Endodermal cell (in vitro differentiated cells): ENCODE data around the gene MYCL. TPM values are rescaled to one million over a fixed set of nuclear protein-coding genes. Genes with fewer than 3 reads are reported as not detected.
"Not testable (repeated sequence)": the region's sequence is repeated elsewhere in the genome, so short reads cannot be mapped to it uniquely, and the experiment has no call there.

Source experiments
- DNase-seq: peaks from one replicate; pipeline ENCODE4 v3.0.0-alpha.2; 2017
- H3K27ac ChIP-seq: 2 replicates; pipeline ENCODE4 v1.5.1; 2013; ENCODE audit warnings: mild to moderate bottlenecking, low read depth, low read length, moderate library complexity
- H3K27me3 ChIP-seq: 2 replicates; pipeline ENCODE4 v1.6.1; 2013; ENCODE audit warnings: mild to moderate bottlenecking, low read length, moderate library complexity; ENCODE audit not compliant: insufficient read depth, control insufficient read depth, poor library complexity, severe bottlenecking
- H3K36me3 ChIP-seq: 2 replicates; pipeline ENCODE4 v1.7.0; 2013; ENCODE audit warnings: mild to moderate bottlenecking, low read length, moderate library complexity; ENCODE audit not compliant: control insufficient read depth, insufficient read depth
- H3K4me1 ChIP-seq: one replicate; pipeline ENCODE4 v1.7.0; 2013; ENCODE audit warnings: low read length; ENCODE audit not compliant: control insufficient read depth, insufficient read depth
- H3K4me3 ChIP-seq: 2 replicates; pipeline ENCODE4 v1.5.1; 2013; ENCODE audit warnings: mild to moderate bottlenecking, low read length, moderate library complexity
- H3K9ac ChIP-seq: 2 replicates; pipeline ENCODE4 v1.6.1; 2013; ENCODE audit warnings: mild to moderate bottlenecking, low read length, moderate library complexity; ENCODE audit not compliant: poor library complexity, severe bottlenecking; ENCODE audit errors: extremely low read depth
- H3K9me3 ChIP-seq: 2 replicates; pipeline ENCODE4 v1.6.1; 2013; ENCODE audit warnings: mild to moderate bottlenecking, low read length, moderate library complexity; ENCODE audit not compliant: control insufficient read depth
- H3K27ac Mint-ChIP-seq: 2 replicates; pipeline ENCODE4 v1.8.0; 2020; ENCODE audit warnings: mixed read lengths
- H3K27me3 Mint-ChIP-seq: 2 replicates; pipeline ENCODE4 v1.8.0; 2021; ENCODE audit warnings: mild to moderate bottlenecking, mixed read lengths; ENCODE audit not compliant: insufficient read depth
- H3K36me3 Mint-ChIP-seq: 2 replicates; pipeline ENCODE4 v1.8.0; 2020; ENCODE audit warnings: low read depth, mixed read lengths
- H3K4me1 Mint-ChIP-seq: 2 replicates; pipeline ENCODE4 v1.8.0; 2020; ENCODE audit warnings: mixed read lengths
- H3K4me3 Mint-ChIP-seq: 2 replicates; pipeline ENCODE4 v1.8.0; 2020; ENCODE audit warnings: mild to moderate bottlenecking, moderate library complexity, mixed read lengths
- H3K9me3 Mint-ChIP-seq: 2 replicates; pipeline ENCODE4 v1.8.0; 2020; ENCODE audit warnings: mild to moderate bottlenecking, mixed read lengths
- WGBS, 2 experiments: methylation state at CpG; one replicate each; pipeline versions ENCODE4 v1.1.5 to v1.1.7; 2013; ENCODE audit warnings: missing lambda C conversion rate in 2 of 2, mixed read lengths in 1 of 2; ENCODE audit not compliant: insufficient coverage in 1 of 2, insufficient read length in 1 of 2; 5-methylcytosine and 5-hydroxymethylcytosine counted together
- total RNA-seq, 2 donors: library from RNA; stranded (reverse); fragmentation: NEBNext Ultra II Directional in 1 of 2; extraction: Animal tissue kit (Norgen Biotek cat#: 25700) in 1 of 2; gene quantifications; 2 replicates in 1 of 2; 3 replicates in 1 of 2; pipeline ENCODE4 v1.2.1, GENCODE V29; 2021
- TF ChIP-seq, protein P1 (sequence below): fragments of 200-600 bp; sonication (generic); conservative IDR thresholded peaks from 2 replicates; pipeline ENCODE4 v1.5.0; 2021; ENCODE audit warnings: antibody characterized with exemption, mild to moderate bottlenecking

The MYCL gene
- total RNA-seq, 2 donors from 2014 or later = 35.0 to 39.5 TPM

DNA sequence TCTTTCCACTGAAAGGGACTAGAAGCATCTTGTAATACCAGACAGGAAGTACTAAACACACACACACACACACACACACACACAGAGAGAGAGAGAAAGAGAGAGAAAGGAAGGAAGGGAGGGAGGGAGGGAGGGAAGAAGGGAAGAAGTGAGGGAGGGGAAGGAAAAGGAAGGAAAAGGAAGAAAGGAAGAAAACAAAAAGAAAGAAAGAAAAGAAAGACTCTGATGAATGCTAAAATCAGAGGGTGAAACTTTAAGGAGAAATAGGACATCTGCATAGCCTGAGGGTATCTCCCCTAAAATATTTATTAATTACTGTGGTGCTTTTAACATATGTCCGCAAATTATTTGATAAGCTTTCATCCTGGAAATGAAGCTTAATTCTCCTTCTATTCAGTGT is 29.0 kb downstream of the MYCL start:
- H3K4me1 Mint-ChIP-seq = peaks cover 19% of the 10 kb centered on the region
- Histone ChIP-seq H3K9me3 (peaks cover 30% of the 10 kb centered on the region), H3K4me1 (no peaks in the 10 kb centered on the region), H3K27ac (no peak overlapping the region), H3K9ac (no peak overlapping the region), H3K27me3 (no peaks in the 10 kb centered on the region), H3K4me3 (no peak overlapping the region), H3K36me3 (peaks cover 40% of the 10 kb centered on the region)
- TF ChIP-seq, protein P1, sequence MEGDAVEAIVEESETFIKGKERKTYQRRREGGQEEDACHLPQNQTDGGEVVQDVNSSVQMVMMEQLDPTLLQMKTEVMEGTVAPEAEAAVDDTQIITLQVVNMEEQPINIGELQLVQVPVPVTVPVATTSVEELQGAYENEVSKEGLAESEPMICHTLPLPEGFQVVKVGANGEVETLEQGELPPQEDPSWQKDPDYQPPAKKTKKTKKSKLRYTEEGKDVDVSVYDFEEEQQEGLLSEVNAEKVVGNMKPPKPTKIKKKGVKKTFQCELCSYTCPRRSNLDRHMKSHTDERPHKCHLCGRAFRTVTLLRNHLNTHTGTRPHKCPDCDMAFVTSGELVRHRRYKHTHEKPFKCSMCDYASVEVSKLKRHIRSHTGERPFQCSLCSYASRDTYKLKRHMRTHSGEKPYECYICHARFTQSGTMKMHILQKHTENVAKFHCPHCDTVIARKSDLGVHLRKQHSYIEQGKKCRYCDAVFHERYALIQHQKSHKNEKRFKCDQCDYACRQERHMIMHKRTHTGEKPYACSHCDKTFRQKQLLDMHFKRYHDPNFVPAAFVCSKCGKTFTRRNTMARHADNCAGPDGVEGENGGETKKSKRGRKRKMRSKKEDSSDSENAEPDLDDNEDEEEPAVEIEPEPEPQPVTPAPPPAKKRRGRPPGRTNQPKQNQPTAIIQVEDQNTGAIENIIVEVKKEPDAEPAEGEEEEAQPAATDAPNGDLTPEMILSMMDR = no peak
- no peak for DNase-seq
- H3K36me3 Mint-ChIP-seq = peaks cover 46% of the 10 kb centered on the region
- H3K27me3 Mint-ChIP-seq = no peaks in the 10 kb centered on the region
- H3K27ac Mint-ChIP-seq = no peak overlapping the region
- 100% methylated on average over 1 of the region's 1 CpG; no CpG with 5 or more reads in 1 of the 2 experiments for WGBS, 2 experiments
- peaks cover 32% of the 10 kb centered on the region for H3K9me3 Mint-ChIP-seq
- H3K4me3 Mint-ChIP-seq = no peak overlapping the region

DNA sequence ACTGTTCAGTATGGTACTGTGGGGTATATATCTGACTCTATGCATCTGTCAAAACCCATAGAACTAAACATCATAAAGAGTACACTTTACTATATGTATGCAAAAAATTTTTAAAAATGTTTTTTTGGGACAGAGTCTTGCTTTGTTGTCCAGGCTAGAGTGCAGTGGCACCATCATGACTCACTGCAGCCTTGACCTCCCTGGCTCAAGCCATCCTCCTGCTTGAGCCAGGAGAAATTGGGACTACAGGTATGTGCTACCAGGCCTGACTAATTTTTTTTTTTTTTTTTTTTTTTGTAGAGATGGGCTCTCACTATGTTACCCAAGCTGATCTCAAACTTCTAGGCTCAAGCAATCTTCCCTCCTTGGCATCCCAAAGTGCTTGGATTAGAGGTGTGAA is 29.9 kb downstream of the MYCL start:
- H3K27me3 Mint-ChIP-seq = no peaks in the 10 kb centered on the region
- no peak overlapping the region for H3K9ac ChIP-seq
- H3K27ac ChIP-seq = no peak overlapping the region
- peaks cover 46% of the 10 kb centered on the region for H3K36me3 Mint-ChIP-seq
- no peaks in the 10 kb centered on the region for H3K4me1 ChIP-seq
- H3K9me3 Mint-ChIP-seq = peaks cover 34% of the 10 kb centered on the region
- H3K9me3 ChIP-seq = peaks cover 30% of the 10 kb centered on the region
- no peak for DNase-seq
- H3K36me3 ChIP-seq = peaks cover 35% of the 10 kb centered on the region
- H3K4me1 Mint-ChIP-seq = peaks cover 10% of the 10 kb centered on the region
- H3K4me3 ChIP-seq = no peak overlapping the region
- TF ChIP-seq, protein P1 = no peak
- no peak overlapping the region for H3K4me3 Mint-ChIP-seq
- no peaks in the 10 kb centered on the region for H3K27me3 ChIP-seq
- H3K27ac Mint-ChIP-seq = peak overlapping the region; percentile 57

DNA sequence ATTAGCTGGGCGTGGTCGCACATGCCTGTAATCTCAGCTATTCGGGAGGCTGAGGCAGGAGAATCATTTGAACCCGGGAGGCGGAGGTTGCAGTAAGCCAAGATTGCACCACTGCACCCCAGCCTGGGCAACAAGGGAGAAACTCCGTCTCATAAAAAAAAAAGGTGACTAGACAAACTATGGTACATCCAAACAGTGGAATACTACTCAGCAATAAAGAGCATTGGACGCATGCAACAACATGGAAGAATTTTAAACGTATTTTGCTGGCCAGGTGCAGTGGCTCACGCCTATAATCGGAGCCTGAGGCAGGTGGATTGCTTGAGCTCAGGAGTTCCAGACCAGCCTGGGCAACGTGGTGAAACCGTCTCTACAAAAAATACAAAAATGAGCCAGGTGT is 30.7 kb downstream of the MYCL start:
- H3K27ac ChIP-seq, H3K4me1 ChIP-seq, H3K27ac Mint-ChIP-seq, DNase-seq, H3K27me3 ChIP-seq, H3K9ac ChIP-seq, H3K27me3 Mint-ChIP-seq, H3K4me3 Mint-ChIP-seq: not testable (repeated sequence)
- Mint-ChIP-seq H3K4me1 (peaks cover 13% of the 10 kb centered on the region), H3K36me3 (peaks cover 47% of the 10 kb centered on the region), H3K9me3 (peaks cover 34% of the 10 kb centered on the region)
- Histone ChIP-seq H3K9me3 (peaks cover 30% of the 10 kb centered on the region), H3K36me3 (peaks cover 32% of the 10 kb centered on the region), H3K4me3 (peak overlapping the region; percentile 48)
- WGBS, 2 experiments = 92 to 96% methylated on average over 12 of the region's 12 CpGs

DNA sequence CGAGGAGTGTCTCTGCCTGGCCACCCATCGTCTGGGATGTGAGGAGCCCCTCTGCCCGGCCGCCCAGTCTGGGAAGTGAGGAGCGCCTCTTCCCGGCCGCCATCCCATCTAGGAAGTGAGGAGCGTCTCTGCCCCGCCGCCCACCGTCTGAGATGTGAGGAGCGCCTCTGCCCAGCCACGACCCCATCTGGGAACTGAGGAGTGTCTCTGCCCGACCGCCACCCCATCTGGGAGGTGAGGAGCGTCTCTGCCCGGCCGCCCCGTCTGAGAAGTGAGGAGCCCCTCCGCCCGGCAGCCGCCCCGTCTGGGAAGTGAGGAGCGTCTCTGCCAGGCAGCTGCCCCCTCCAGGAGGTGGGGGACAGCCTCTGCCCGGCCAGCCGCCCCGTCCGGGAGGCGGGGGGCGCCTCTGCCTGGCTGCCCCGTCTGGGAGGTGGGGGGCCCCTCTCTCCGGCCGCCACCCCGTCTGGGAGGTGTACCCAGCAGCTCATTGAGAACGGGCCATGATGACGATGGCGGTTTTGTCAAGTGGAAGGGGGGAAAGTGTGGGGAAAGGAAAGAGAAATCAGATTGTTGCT is 32.1 kb downstream of the MYCL start:
- not testable (repeated sequence) for H3K9ac ChIP-seq, H3K4me3 ChIP-seq, H3K27ac ChIP-seq, H3K27me3 Mint-ChIP-seq, H3K4me3 Mint-ChIP-seq, H3K27ac Mint-ChIP-seq, H3K4me1 ChIP-seq, H3K27me3 ChIP-seq
- Mint-ChIP-seq H3K4me1 (peaks cover 13% of the 10 kb centered on the region), H3K36me3 (peaks cover 48% of the 10 kb centered on the region), H3K9me3 (peaks cover 34% of the 10 kb centered on the region)
- DNase-seq = peak; percentile 19
- Histone ChIP-seq H3K36me3 (peaks cover 21% of the 10 kb centered on the region), H3K9me3 (peaks cover 30% of the 10 kb centered on the region)
- WGBS, 2 experiments = 93 to 100% methylated on average over 4 to 37 of the region's 37 CpGs
